ENCODE results near the gene IL18RAP.

- TF ChIP-seq CTCF (IDR thresholded peaks at IDR 0.05): no peak
- no peak for TF ChIP-seq EZH2 (IDR thresholded peaks at IDR 0.05; ENCODE audit: borderline replicate concordance, insufficient read depth, low read depth, low read length, poor library complexity, severe bottlenecking)
These were observed 408 bp downstream of the IL18RAP start for GRCh38 chr2:102423368-102423767.

All from B cell (primary cell).